ENCODE measurements around the gene AP5B1.

- TF ChIP-seq EZH2 (IDR thresholded peaks at IDR 0.05; ENCODE audit: low read length, unreplicated experiment), result no peak
- TF ChIP-seq, protein P1, sequence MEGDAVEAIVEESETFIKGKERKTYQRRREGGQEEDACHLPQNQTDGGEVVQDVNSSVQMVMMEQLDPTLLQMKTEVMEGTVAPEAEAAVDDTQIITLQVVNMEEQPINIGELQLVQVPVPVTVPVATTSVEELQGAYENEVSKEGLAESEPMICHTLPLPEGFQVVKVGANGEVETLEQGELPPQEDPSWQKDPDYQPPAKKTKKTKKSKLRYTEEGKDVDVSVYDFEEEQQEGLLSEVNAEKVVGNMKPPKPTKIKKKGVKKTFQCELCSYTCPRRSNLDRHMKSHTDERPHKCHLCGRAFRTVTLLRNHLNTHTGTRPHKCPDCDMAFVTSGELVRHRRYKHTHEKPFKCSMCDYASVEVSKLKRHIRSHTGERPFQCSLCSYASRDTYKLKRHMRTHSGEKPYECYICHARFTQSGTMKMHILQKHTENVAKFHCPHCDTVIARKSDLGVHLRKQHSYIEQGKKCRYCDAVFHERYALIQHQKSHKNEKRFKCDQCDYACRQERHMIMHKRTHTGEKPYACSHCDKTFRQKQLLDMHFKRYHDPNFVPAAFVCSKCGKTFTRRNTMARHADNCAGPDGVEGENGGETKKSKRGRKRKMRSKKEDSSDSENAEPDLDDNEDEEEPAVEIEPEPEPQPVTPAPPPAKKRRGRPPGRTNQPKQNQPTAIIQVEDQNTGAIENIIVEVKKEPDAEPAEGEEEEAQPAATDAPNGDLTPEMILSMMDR (conservative IDR thresholded peaks at IDR 0.05; ENCODE audit: low read depth, low read length), result no peak
- no peak for TF ChIP-seq EZH2phosphoT487 (IDR thresholded peaks at IDR 0.05; ENCODE audit: borderline replicate concordance, low read length)
Observed at GRCh38 chr11:65785319-65786007, 4.7 kb upstream of the AP5B1 start.
